Small intestine (tissue), 7 donors: Measurements from ENCODE around the gene PRSS57. TPM values are rescaled to one million over a fixed set of nuclear protein-coding genes. Genes with fewer than 3 reads are reported as not detected.

Source experiments
- DNase-seq, 2 donors: peaks; one replicate each; pipeline versions ENCODE4 v3.0.0 to v3.0.0-alpha.2; 2013
- FAIRE-seq: peaks from 2 replicates; lab custom pipeline; 2012; peaks lifted over from hg19 to GRCh38; lab: Jason Lieb, UNC
- H3K27ac ChIP-seq, 3 donors: one replicate each; pipeline ENCODE4 v1.5.1; 2013; ENCODE audit warnings: low read length in 2 of 3, mild to moderate bottlenecking in 2 of 3, control low read depth in 1 of 3, inconsistent platforms in 1 of 3, low read depth in 1 of 3, moderate library complexity in 1 of 3
- H3K27me3 ChIP-seq, 3 donors: one replicate each; pipeline ENCODE4 v1.6.1; 2013; ENCODE audit warnings: low read length in 3 of 3, inconsistent platforms in 1 of 3; ENCODE audit not compliant: control insufficient read depth in 3 of 3, insufficient read depth in 3 of 3
- H3K36me3 ChIP-seq, 3 donors: one replicate each; pipeline ENCODE4 v1.6.1; 2013; ENCODE audit warnings: low read length in 3 of 3, inconsistent platforms in 1 of 3, low read depth in 1 of 3, mild to moderate bottlenecking in 1 of 3, moderate library complexity in 1 of 3; ENCODE audit not compliant: control insufficient read depth in 3 of 3, insufficient read depth in 2 of 3
- H3K4me1 ChIP-seq, 3 donors: one replicate each; pipeline ENCODE4 v1.6.1; 2013; ENCODE audit warnings: low read length in 2 of 3, inconsistent platforms in 1 of 3, low read depth in 1 of 3, mild to moderate bottlenecking in 1 of 3, moderate library complexity in 1 of 3; ENCODE audit not compliant: control insufficient read depth in 3 of 3, insufficient read depth in 2 of 3
- H3K4me3 ChIP-seq, 3 donors: one replicate each; pipeline ENCODE4 v1.5.1; 2013; ENCODE audit warnings: low read length in 3 of 3, control low read depth in 1 of 3, inconsistent platforms in 1 of 3, low read depth in 1 of 3, mild to moderate bottlenecking in 1 of 3, moderate library complexity in 1 of 3
- H3K9me3 ChIP-seq, 2 donors: one replicate each; pipeline ENCODE4 v1.6.1; 2013; ENCODE audit warnings: low read depth in 1 of 2, low read length in 1 of 2; ENCODE audit not compliant: control insufficient read depth in 2 of 2, insufficient read depth in 1 of 2
- WGBS, 3 donors: extraction: QIAGEN DNeasy Blood & Tissue Kit; methylation state at CpG; one replicate each; pipeline ENCODE4 v1.1.7; 2013; 5-methylcytosine and 5-hydroxymethylcytosine counted together
- polyA plus RNA-seq, 4 donors: library from polyadenylated mRNA; stranded (reverse) in 3 of 4; unstranded in 1 of 4; fragments of 200-250 nt in 3 of 4; fragments of 120-200 nt in 1 of 4; gene quantifications; one replicate each; pipeline versions ENCODE4 v1.2.1 to v1.2.3, GENCODE V29; 2013
- donor health status: healthy with polysubstance abuse.
- donor health status: control.
- donor health status: control.
- donor health status: Bipolar disorder and iron deficiency.
- donor health status: healthy.

The PRSS57 gene
- polyA plus RNA-seq, 4 donors: 0.95 TPM; not detected in 3

- 41 to 51% (median 49%) methylated on average over 32 to 41 of the region's 41 CpGs for WGBS, 3 donors
- Histone ChIP-seq H3K36me3 (no peaks in the 10 kb centered on the region), H3K4me1 (no peaks in the 10 kb centered on the region), H3K4me3 (no peak overlapping the region), H3K27ac (no peak overlapping the region), H3K9me3 (no peaks in the 10 kb centered on the region), H3K27me3 (peaks cover 0 to 16% (median 3%) of the 10 kb centered on the region in 3 donors)
- FAIRE-seq (no peak), DNase-seq (no peak)
Observed at GRCh38 chr19:694481-695351, 536 bp downstream of the PRSS57 start.

DNA sequence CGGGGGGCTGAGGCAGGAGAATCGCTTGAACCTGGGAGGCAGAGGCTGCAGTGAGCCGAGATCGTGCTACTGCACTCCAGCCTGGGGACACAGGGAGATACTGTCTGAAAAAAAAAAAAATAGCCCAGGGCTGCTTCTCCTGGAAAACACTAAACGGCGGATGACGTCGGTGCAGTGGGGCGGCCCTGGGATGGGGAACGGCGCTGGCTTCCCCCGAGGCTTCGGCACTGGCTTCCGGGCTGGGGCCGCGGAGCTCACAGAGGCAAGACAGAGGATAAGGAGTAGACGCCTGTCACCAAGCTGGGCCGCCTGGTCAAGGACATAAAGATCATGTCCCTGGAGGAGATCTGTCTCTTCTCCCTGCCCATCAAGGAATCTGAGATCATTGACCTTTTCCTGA is 5.0 kb downstream of the PRSS57 start:
- H3K4me1 ChIP-seq: no peaks in the 10 kb centered on the region
- H3K27me3 ChIP-seq: peaks cover 0 to 8% (median 0%) of the 10 kb centered on the region in 3 donors
- H3K27ac ChIP-seq: no peak overlapping the region
- H3K36me3 ChIP-seq: no peaks in the 10 kb centered on the region
- WGBS, 3 donors: 72 to 75% (median 73%) methylated on average over 16 to 18 of the region's 18 CpGs
- no peak overlapping the region for H3K4me3 ChIP-seq
- DNase-seq: no peak
- FAIRE-seq: no peak
- peaks cover 0 to 2% of the 10 kb centered on the region in 2 donors for H3K9me3 ChIP-seq

- WGBS, 3 donors: 64 to 70% (median 65%) methylated on average over 17 of the region's 17 CpGs
- no peak overlapping the region for H3K4me3 ChIP-seq
- DNase-seq (no peak), FAIRE-seq (no peak)
- no peaks in the 10 kb centered on the region for H3K36me3 ChIP-seq
- no peaks in the 10 kb centered on the region for H3K27me3 ChIP-seq
- H3K9me3 ChIP-seq: peaks cover 0 to 2% of the 10 kb centered on the region in 2 donors
- no peak overlapping the region for H3K27ac ChIP-seq
- H3K4me1 ChIP-seq: no peaks in the 10 kb centered on the region
Observed at GRCh38 chr19:688992-689391, 6.3 kb downstream of the PRSS57 start.

- Histone ChIP-seq H3K4me3 (no peak overlapping the region), H3K27ac (no peak overlapping the region), H3K4me1 (no peaks in the 10 kb centered on the region), H3K36me3 (no peaks in the 10 kb centered on the region), H3K27me3 (no peaks in the 10 kb centered on the region), H3K9me3 (peaks cover 0 to 2% of the 10 kb centered on the region in 2 donors)
- 53 to 67% (median 67%) methylated on average over 15 of the region's 15 CpGs for WGBS, 3 donors
- DNase-seq: no peak
- no peak for FAIRE-seq
Observed at GRCh38 chr19:688214-688613, 7.0 kb downstream of the PRSS57 start.

GRCh38 chr19:687569-688166 is 7.6 kb downstream of the PRSS57 start:
- Histone ChIP-seq H3K9me3 (peaks cover 0 to 2% of the 10 kb centered on the region in 2 donors), H3K27ac (no peak overlapping the region)
- no peak for FAIRE-seq

DNA sequence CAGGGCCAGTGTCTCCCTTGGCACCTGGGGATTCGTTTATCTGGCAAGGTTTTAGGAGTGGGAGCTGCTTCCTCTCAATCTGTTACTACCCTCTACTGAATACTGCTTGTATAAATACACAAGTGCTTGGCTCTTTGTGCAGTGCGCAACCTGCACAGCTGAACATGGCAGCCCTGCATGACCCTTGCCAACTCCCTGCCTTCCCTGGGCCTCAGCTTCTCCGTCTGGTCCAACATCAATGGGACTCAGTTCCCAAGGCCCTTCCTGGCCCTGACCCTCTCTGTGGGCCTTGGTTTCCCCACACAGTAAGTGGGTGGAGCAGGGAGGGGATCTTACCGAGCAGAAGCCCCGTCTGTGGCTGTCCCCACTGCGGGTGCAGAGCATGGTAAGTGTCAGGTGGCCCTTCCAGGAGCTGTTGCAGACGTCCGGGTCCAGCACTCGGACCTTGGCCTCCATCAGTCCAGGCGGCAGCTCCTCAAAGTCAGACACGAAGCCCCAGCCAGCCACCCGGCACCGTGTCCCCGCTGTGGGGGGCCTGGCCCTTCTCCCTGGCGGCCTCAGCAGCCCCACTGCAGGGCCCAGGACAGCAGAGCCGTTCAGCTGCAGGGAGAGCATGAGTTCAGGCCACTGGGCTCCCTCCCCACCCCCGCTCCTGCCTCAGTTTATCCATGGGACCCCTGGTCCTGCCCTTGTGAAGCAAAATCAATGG is 8.5 kb downstream of the PRSS57 start:
- no peaks in the 10 kb centered on the region for H3K27me3 ChIP-seq
- no peak overlapping the region for H3K27ac ChIP-seq
- 50 to 67% (median 58%) methylated on average over 17 of the region's 17 CpGs for WGBS, 3 donors
- FAIRE-seq: no peak
- H3K4me1 ChIP-seq: no peaks in the 10 kb centered on the region
- DNase-seq: no peak
- H3K4me3 ChIP-seq: no peak overlapping the region
- peaks cover 0 to 4% (median 0%) of the 10 kb centered on the region in 3 donors for H3K36me3 ChIP-seq
- peaks cover 0 to 2% of the 10 kb centered on the region in 2 donors for H3K9me3 ChIP-seq

More at GRCh38 chr19:687569-688166, 7.6 kb downstream of the PRSS57 start:
- no peaks in the 10 kb centered on the region for H3K36me3 ChIP-seq
- H3K4me3 ChIP-seq: no peak overlapping the region
- H3K27me3 ChIP-seq: no peaks in the 10 kb centered on the region
- 80 to 91% (median 87%) methylated on average over 11 of the region's 11 CpGs for WGBS, 3 donors
- DNase-seq: no peak
- H3K4me1 ChIP-seq: no peaks in the 10 kb centered on the region

DNA sequence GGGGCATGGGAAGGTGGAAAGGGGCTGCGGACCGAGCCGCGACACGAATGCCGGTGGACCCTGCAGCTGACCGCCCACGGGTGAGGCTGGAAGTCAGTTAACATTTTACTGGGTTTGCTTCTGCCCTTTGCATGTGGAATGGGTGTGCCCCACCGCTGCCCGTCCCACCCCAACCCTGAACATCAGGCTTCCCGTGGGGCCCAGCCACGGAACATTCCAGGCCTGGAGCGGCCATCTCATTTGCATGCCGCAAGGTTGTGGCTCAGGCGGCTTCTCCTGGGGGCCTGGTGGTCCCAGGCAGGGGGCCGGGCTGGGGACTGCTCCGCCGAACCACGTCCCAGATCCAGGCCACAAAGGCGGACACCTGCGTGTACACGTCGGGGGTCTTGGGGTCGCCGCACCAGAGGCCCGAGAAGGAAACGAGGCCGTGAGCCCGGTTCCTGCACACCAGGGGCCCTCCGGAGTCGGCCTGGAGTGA is 9.8 kb downstream of the PRSS57 start:
- peaks cover 0 to 2% of the 10 kb centered on the region in 2 donors for H3K9me3 ChIP-seq
- no peak overlapping the region for H3K27ac ChIP-seq
- 78 to 79% (median 79%) methylated on average over 24 to 31 of the region's 31 CpGs for WGBS, 3 donors
- no peak for DNase-seq
- no peak overlapping the region for H3K4me3 ChIP-seq
- no peaks in the 10 kb centered on the region for H3K27me3 ChIP-seq
- FAIRE-seq: no peak
- peaks cover 0 to 10% (median 0%) of the 10 kb centered on the region in 3 donors for H3K36me3 ChIP-seq
- H3K4me1 ChIP-seq: peaks cover 0 to 2% (median 2%) of the 10 kb centered on the region in 3 donors
